Sciatic nerve (tissue), 2 donors: ENCODE data around the gene TBKBP1. TPM values are rescaled to one million over a fixed set of nuclear protein-coding genes. Genes with fewer than 3 reads are reported as not detected.
A peak's percentile ranks its signal among the peaks of the same experiment; 100 is the strongest.
"Not testable (repeated sequence)": the region's sequence is repeated elsewhere in the genome, so short reads cannot be mapped to it uniquely, and the experiment has no call there.

Experiments
- ATAC-seq: fragments of 200-7000 bp; cut with Tn5 transposase; one replicate; pipeline ENCODE4 v1.9.1; 2020; ENCODE audit warnings: mild to moderate bottlenecking, moderate library complexity
- DNase-seq: peaks from one replicate; pipeline ENCODE4 v3.0.0-alpha.2; 2020; ENCODE audit warnings: low spot score
- intact Hi-C: fragments of 100-400 bp; cut with DNase I; formaldehyde crosslinking; loops from one replicate; pipeline ENCODE4 v1.14.2; 2022
- total RNA-seq: library from RNA; stranded (reverse); fragmentation: NEBNext Ultra II Directional; extraction: Animal tissue kit (Norgen Biotek cat#: 25700); gene quantifications from one replicate; pipeline ENCODE4 v1.2.1, GENCODE V29; 2021
- donor health status: DM: no; HTN: no; CAD: no.
- donor health status: DM: no; HTN: no; CAD: no.

The TBKBP1 gene
- total RNA-seq, 1 donor from 2014 or later, result 19.9 TPM

GRCh38 chr17:47726796-47727703 lies 33.1 kb downstream of the TBKBP1 start:
- DNase-seq (no peak), ATAC-seq (no peak)
- intact Hi-C loops, result no loop called here

- ATAC-seq (no peak), DNase-seq (no peak)
- intact Hi-C loops, result no loop called here
These were observed 33.7 kb downstream of the TBKBP1 start for GRCh38 chr17:47727704-47728036.

GRCh38 chr17:47728214-47728877 lies 34.4 kb downstream of the TBKBP1 start:
- intact Hi-C loops, result no loop called here
- DNase-seq, result no peak
- ATAC-seq, result no peak

- DNase-seq (no peak), ATAC-seq (no peak)
- intact Hi-C loops, result no loop called here
These were observed 35.5 kb downstream of the TBKBP1 start for GRCh38 chr17:47729476-47729875.

GRCh38 chr17:47730681-47731080 lies 36.7 kb downstream of the TBKBP1 start:
- intact Hi-C loops, result no loop called here
- no peak for ATAC-seq

GRCh38 chr17:47731396-47731795 lies 37.4 kb downstream of the TBKBP1 start:
- intact Hi-C loops, result no loop called here
- ATAC-seq (no peak), DNase-seq (no peak)

More at GRCh38 chr17:47730681-47731080, 36.7 kb downstream of the TBKBP1 start:
- no peak for DNase-seq

GRCh38 chr17:47732399-47733046 lies 38.6 kb downstream of the TBKBP1 start:
- intact Hi-C loops, result no loop called here
- DNase-seq (no peak), ATAC-seq (no peak)

GRCh38 chr17:47733047-47733673 lies 39.2 kb downstream of the TBKBP1 start, which contains the start of gene TBX21:
Gene TBX21, plus strand, starts transcription at chr17:47733236. Its CDS starts 219 bp downstream, at chr17:47733455.
- intact Hi-C loops, result no loop called here
- DNase-seq, result no peak

GRCh38 chr17:47733674-47734410 lies 39.9 kb downstream of the TBKBP1 start:
- intact Hi-C loops, result no loop called here
- DNase-seq (peak; percentile 37), ATAC-seq (no peak)

More at GRCh38 chr17:47733047-47733673, 39.2 kb downstream of the TBKBP1 start, which contains the start of gene TBX21:
- peak; percentile 70 for ATAC-seq

GRCh38 chr17:47735139-47735464 lies 41.1 kb downstream of the TBKBP1 start:
- DNase-seq (no peak), ATAC-seq (no peak)
- intact Hi-C loops, result no loop called here

GRCh38 chr17:47735536-47736011 lies 41.6 kb downstream of the TBKBP1 start:
- peak; percentile 12 for DNase-seq
- ATAC-seq, result no peak
- intact Hi-C loops, result no loop called here

GRCh38 chr17:47736501-47737495 lies 42.8 kb downstream of the TBKBP1 start:
- peak; percentile 49 for DNase-seq

GRCh38 chr17:47738178-47738577 lies 44.2 kb downstream of the TBKBP1 start:
- intact Hi-C loops, result no loop called here
- ATAC-seq, result no peak
- DNase-seq, result peak; percentile 28

More at GRCh38 chr17:47736501-47737495, 42.8 kb downstream of the TBKBP1 start:
- intact Hi-C loops, result no loop called here
- ATAC-seq, result no peak

GRCh38 chr17:47739150-47739549 lies 45.2 kb downstream of the TBKBP1 start:
- peak; percentile 26 for DNase-seq
- intact Hi-C loops, result no loop called here
- no peak for ATAC-seq

- intact Hi-C loops, ATAC-seq: not testable (repeated sequence)
- DNase-seq, result peak; percentile 21
These were observed 46.0 kb downstream of the TBKBP1 start for GRCh38 chr17:47739945-47740344.

- intact Hi-C loops, result no loop called here
- DNase-seq, result peak; percentile 32
- no peak for ATAC-seq
These were observed 47.3 kb downstream of the TBKBP1 start for GRCh38 chr17:47741109-47741792.

- no peak for ATAC-seq
- intact Hi-C loops, result no loop called here
- DNase-seq, result no peak
These were observed 47.8 kb downstream of the TBKBP1 start for GRCh38 chr17:47741793-47742145.
